ENCODE data around the gene SLC39A7.

Gene SLC39A7

GRCh38 chr6:33189625-33190448 lies 10.8 kb upstream of the SLC39A7 start:
- Mint-ChIP-seq H3K27ac (no peak overlapping the region), H3K27me3 (peaks cover 87% of the 10 kb centered on the region), H3K4me1 (peaks cover 14% of the 10 kb centered on the region), H3K4me3 (no peak overlapping the region), H3K36me3 (peaks cover 12% of the 10 kb centered on the region), H3K9me3 (no peaks in the 10 kb centered on the region)
- DNase-seq: no peak
- CTCF ChIA-PET: interaction anchor here (1.0 kb wide), 1 partner anchor 31 kb away, joined by 3 read pairs; no protein-coding TSS in a partner anchor

- no peaks in the 10 kb centered on the region for H3K9me3 Mint-ChIP-seq
- peaks cover 14% of the 10 kb centered on the region for H3K4me1 Mint-ChIP-seq
- H3K4me3 Mint-ChIP-seq: no peak overlapping the region
- H3K27ac Mint-ChIP-seq: no peak overlapping the region
- H3K27me3 Mint-ChIP-seq: peaks cover 81% of the 10 kb centered on the region
- no peak for DNase-seq
- peaks cover 19% of the 10 kb centered on the region for H3K36me3 Mint-ChIP-seq
- CTCF ChIA-PET: no interaction called here
Measured at GRCh38 chr6:33190504-33191107, 10.1 kb upstream of the SLC39A7 start.

- peaks cover 29% of the 10 kb centered on the region for H3K36me3 Mint-ChIP-seq
- peaks cover 14% of the 10 kb centered on the region for H3K4me1 Mint-ChIP-seq
- peaks cover 71% of the 10 kb centered on the region for H3K27me3 Mint-ChIP-seq
- H3K27ac Mint-ChIP-seq: no peak overlapping the region
- CTCF ChIA-PET: interaction anchor here (0.7 kb wide), 1 partner anchor 31 kb away, joined by 3 read pairs; no protein-coding TSS in a partner anchor
- no peaks in the 10 kb centered on the region for H3K9me3 Mint-ChIP-seq
- no peak overlapping the region for H3K4me3 Mint-ChIP-seq
- no peak for DNase-seq
Measured at GRCh38 chr6:33191383-33192104, 9.1 kb upstream of the SLC39A7 start.

DNA sequence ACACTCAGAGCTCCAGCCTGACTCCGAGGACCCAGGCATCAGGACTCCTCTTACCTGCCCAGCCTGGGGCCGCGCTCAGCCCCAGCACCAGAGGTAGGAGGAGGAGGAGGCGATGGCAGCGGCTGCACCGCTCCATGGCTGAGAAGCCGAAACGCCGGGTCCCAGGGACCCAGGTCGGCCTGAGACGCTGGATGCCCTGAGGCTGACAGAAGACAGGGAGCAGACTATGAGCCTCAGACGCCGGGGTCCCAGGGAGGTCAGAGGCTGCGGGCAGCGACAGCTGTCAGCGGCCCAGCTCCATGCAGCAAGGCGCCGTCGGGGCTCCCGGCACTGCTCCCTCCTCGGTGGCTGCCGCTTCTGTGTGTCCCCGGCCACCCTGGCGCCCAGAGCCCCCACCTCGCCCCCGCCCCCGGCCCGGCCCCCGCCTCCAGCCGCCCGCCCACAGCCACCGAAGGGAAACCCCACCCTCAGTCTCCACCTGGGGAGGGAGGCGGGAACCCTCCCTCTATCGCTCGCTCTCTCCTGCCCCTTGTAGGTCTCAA lies 8.5 kb upstream of the SLC39A7 start, which contains the start of gene COL11A2:
COL11A2 (minus strand) TSS at position 363 of the 542 bp plus-strand sequence; CDS start at position 136, 227 bp downstream.
- H3K4me3 Mint-ChIP-seq: peak within 1 kb of the TSS; percentile 30
- H3K9me3 Mint-ChIP-seq: no peaks in the 10 kb centered on the region
- H3K27ac Mint-ChIP-seq: no peak within 1 kb of the TSS
- DNase-seq: no peak
- peaks cover 65% of the 10 kb centered on the region for H3K27me3 Mint-ChIP-seq
- H3K36me3 Mint-ChIP-seq: peaks cover 34% of the 10 kb centered on the region
- H3K4me1 Mint-ChIP-seq: peaks cover 16% of the 10 kb centered on the region
- CTCF ChIA-PET: interaction anchor here (0.7 kb wide), 1 partner anchor 31 kb away, joined by 3 read pairs; no protein-coding TSS in a partner anchor

DNA sequence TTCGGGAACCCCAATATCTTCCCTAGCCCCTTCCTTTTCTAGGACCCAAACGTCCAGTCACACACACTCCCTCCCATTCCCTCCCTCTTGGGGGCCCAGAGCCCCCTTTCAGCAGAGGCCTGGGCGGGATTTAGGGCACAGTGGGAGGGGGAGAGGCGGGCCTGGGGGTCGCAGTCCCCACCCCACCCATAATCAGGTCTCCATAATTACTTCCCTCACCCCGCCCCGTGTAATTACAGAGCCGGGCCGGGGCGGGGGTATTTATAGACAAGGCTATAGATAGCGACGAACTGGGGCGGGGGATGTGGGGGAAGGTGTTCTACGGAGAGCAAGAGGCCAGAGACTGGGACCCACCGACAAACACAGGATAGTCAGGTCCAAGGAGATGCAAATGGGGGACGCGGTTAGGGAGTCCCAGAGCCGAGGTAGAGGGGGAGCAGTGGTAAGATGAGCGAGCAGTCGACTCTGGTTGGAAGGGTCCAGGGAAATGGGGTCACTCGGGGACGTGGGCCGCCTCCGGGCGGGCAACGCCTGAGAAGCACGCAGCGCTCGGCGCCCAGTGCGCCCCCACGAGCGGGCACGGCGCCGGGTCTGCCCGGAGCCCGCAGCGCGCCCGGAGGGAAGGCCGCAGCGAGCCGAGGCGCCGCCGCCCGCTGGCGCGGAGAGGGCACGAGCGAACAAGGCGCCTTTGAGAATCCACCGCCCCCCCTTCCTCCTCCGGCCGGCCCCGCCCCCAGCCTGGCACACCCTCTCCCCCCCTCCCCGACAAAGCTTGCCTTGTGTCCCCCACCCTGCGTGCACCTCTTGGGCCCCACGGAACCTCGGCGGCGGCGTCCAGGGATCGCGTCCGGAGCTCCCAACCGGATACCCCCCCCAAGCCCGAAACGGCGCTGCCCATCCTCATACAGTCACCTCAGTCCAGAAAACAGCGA lies 7.7 kb upstream of the SLC39A7 start:
- Mint-ChIP-seq H3K36me3 (peaks cover 38% of the 10 kb centered on the region), H3K27ac (no peak overlapping the region), H3K4me3 (peak overlapping the region; percentile 30), H3K9me3 (no peaks in the 10 kb centered on the region), H3K27me3 (peaks cover 57% of the 10 kb centered on the region), H3K4me1 (peaks cover 23% of the 10 kb centered on the region)
- DNase-seq: peak; percentile 39
- CTCF ChIA-PET: no interaction called here

DNA sequence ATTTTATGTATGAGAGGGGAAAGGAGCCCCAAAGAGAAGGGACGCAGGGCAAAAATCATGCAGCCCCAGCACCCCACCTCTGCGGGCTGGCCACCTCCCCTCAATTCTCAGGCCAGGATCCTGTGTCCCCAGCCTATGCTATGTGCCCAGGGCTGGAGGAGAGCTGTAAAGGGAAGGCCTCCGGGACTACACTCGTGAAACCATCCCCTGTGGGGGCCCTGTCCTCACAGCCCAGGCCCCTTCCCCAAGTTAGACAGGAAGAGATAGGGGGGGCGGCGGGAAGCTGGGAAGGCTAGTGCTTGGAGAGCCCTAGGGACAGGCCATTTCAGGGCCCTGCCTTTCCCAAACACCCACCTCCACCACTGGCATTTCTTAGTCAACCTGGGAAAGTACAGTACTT lies 7.0 kb upstream of the SLC39A7 start:
- DNase-seq: no peak
- H3K4me1 Mint-ChIP-seq: peaks cover 30% of the 10 kb centered on the region
- no peak overlapping the region for H3K4me3 Mint-ChIP-seq
- H3K9me3 Mint-ChIP-seq: no peaks in the 10 kb centered on the region
- no peak overlapping the region for H3K27ac Mint-ChIP-seq
- H3K27me3 Mint-ChIP-seq: peaks cover 50% of the 10 kb centered on the region
- CTCF ChIA-PET: no interaction called here
- H3K36me3 Mint-ChIP-seq: peaks cover 41% of the 10 kb centered on the region

GRCh38 chr6:33194431-33194979 lies 6.2 kb upstream of the SLC39A7 start:
- Mint-ChIP-seq H3K4me1 (peaks cover 39% of the 10 kb centered on the region), H3K27me3 (peaks cover 43% of the 10 kb centered on the region), H3K4me3 (no peak overlapping the region), H3K36me3 (peaks cover 44% of the 10 kb centered on the region), H3K27ac (no peak overlapping the region), H3K9me3 (no peaks in the 10 kb centered on the region)
- CTCF ChIA-PET: no interaction called here
- no peak for DNase-seq

GRCh38 chr6:33195304-33196165 lies 5.1 kb upstream of the SLC39A7 start:
- DNase-seq: no peak
- no peak overlapping the region for H3K4me3 Mint-ChIP-seq
- H3K4me1 Mint-ChIP-seq: peaks cover 42% of the 10 kb centered on the region
- CTCF ChIA-PET: interaction anchor here (0.7 to 4.3 kb wide), 4 partner anchors 36 to 75 kb away, joined by 3 to 27 read pairs (median 15); no protein-coding TSS in a partner anchor
- H3K27ac Mint-ChIP-seq: peak overlapping the region; percentile 15
- no peaks in the 10 kb centered on the region for H3K9me3 Mint-ChIP-seq
- peaks cover 44% of the 10 kb centered on the region for H3K36me3 Mint-ChIP-seq
- peaks cover 33% of the 10 kb centered on the region for H3K27me3 Mint-ChIP-seq

- peak overlapping the region; percentile 98 for H3K4me3 Mint-ChIP-seq
- H3K9me3 Mint-ChIP-seq: no peaks in the 10 kb centered on the region
- H3K27me3 Mint-ChIP-seq: peaks cover 13% of the 10 kb centered on the region
- peaks cover 56% of the 10 kb centered on the region for H3K36me3 Mint-ChIP-seq
- peaks cover 54% of the 10 kb centered on the region for H3K4me1 Mint-ChIP-seq
- CTCF ChIA-PET: interaction anchor here (0.7 to 4.3 kb wide), 17 partner anchors 11 to 77 kb away, joined by 3 to 27 read pairs (median 6); partner anchors contain the start of gene RING1
- peak; percentile 49 for DNase-seq
- peak overlapping the region; percentile 56 for H3K27ac Mint-ChIP-seq
Measured at GRCh38 chr6:33197431-33198048, 3.1 kb upstream of the SLC39A7 start.

DNA sequence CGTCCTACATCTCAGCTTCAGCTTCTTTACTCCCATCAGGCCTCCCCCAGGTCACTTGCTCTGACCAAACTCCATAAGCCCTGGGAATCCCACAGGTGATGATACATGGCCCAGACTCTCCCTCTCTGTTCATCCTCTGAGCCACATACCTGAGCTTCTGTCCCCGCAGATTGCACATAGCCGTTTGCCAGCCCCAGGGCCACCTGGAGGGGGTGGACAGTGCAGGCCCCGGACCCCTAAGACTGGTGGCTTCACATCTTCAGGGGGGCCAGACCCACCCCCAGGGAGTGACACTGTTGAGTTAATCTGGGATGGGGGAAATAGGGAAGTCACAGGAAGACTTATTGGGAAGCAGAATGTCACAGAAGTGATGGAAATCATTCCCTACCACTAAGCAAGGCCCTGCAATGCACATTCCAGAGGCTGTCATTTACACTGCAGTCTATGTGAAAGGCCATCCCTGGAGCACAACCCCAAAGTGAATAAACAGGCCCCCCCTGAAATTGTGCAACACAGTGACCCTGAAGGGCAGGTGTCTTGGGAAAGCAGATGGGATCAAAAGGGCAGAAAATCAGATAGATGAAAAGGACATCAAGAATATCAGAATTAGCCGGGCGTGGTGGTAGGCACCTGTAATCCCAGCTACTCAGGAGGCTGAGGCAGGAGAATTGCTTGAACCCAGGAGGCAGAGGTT lies 2.4 kb upstream of the SLC39A7 start:
- H3K27ac Mint-ChIP-seq: peak overlapping the region; percentile 87
- H3K9me3 Mint-ChIP-seq: no peaks in the 10 kb centered on the region
- CTCF ChIA-PET: interaction anchor here (0.7 to 4.3 kb wide), 15 partner anchors 10 to 78 kb away, joined by 3 to 27 read pairs (median 6); partner anchors contain the start of gene RING1
- DNase-seq: no peak
- H3K4me3 Mint-ChIP-seq: peak overlapping the region; percentile 98
- peaks cover 61% of the 10 kb centered on the region for H3K36me3 Mint-ChIP-seq
- H3K27me3 Mint-ChIP-seq: peaks cover 5% of the 10 kb centered on the region
- peaks cover 57% of the 10 kb centered on the region for H3K4me1 Mint-ChIP-seq

DNA sequence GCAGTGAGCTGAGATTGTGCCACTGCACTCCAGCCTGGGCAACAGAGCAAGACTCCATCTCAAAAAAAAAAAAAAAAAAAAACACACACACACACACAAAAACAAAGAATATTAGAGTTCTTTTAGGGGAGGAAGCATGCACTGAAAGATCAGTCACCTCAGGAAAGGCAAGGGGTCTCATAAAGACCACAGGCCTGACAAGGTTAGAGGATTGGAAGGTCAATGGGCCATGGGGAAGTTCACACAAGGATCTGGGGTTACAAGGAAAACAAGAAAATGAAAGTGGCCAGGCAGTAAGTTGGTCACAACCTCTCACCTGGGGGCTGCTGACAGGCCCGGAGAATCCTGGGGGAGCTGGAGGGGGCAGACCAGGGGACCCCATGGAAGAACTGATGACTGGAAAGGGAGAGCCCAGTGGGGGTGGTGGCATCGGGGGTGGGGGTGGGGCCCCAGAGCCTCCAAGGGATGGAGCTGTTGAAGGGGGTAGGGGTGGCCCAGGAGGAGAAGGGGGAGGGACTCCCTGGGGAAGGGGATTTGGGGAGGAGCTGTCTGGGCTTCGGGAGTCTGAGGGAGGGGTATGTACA lies 1.7 kb upstream of the SLC39A7 start:
- no peak for DNase-seq
- peak overlapping the region; percentile 98 for H3K4me3 Mint-ChIP-seq
- H3K4me1 Mint-ChIP-seq: peaks cover 60% of the 10 kb centered on the region
- peaks cover 65% of the 10 kb centered on the region for H3K36me3 Mint-ChIP-seq
- no peaks in the 10 kb centered on the region for H3K27me3 Mint-ChIP-seq
- no peaks in the 10 kb centered on the region for H3K9me3 Mint-ChIP-seq
- peak overlapping the region; percentile 87 for H3K27ac Mint-ChIP-seq
- CTCF ChIA-PET: interaction anchor here (1.2 to 4.3 kb wide), 6 partner anchors 10 to 79 kb away, joined by 4 to 27 read pairs (median 10); no protein-coding TSS in a partner anchor
